Measurements from ENCODE around the gene POLA1.

GRCh38 chrX:24828600-24828999 is 134.9 kb downstream of the POLA1 start:
- TF ChIP-seq POLR2A (IDR thresholded peaks at IDR 0.05; ENCODE audit: low read length) (no peak), GATA1 (IDR thresholded peaks at IDR 0.05; ENCODE audit: low read depth, low read length) (no peak)

All from erythroblast (primary cell).